Measurements from ENCODE around the gene TBXA2R.

The TBXA2R gene

GRCh38 chr19:3617463-3617862, 10.8 kb upstream of the TBXA2R start:
- DNase-seq = no peak
- no peaks in the 10 kb centered on the region for H3K27me3 ChIP-seq (ENCODE audit: insufficient read depth, low read depth, severe bottlenecking)
- H3K27ac ChIP-seq = no peak overlapping the region
- TF ChIP-seq, protein P1, sequence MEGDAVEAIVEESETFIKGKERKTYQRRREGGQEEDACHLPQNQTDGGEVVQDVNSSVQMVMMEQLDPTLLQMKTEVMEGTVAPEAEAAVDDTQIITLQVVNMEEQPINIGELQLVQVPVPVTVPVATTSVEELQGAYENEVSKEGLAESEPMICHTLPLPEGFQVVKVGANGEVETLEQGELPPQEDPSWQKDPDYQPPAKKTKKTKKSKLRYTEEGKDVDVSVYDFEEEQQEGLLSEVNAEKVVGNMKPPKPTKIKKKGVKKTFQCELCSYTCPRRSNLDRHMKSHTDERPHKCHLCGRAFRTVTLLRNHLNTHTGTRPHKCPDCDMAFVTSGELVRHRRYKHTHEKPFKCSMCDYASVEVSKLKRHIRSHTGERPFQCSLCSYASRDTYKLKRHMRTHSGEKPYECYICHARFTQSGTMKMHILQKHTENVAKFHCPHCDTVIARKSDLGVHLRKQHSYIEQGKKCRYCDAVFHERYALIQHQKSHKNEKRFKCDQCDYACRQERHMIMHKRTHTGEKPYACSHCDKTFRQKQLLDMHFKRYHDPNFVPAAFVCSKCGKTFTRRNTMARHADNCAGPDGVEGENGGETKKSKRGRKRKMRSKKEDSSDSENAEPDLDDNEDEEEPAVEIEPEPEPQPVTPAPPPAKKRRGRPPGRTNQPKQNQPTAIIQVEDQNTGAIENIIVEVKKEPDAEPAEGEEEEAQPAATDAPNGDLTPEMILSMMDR (IDR thresholded peaks at IDR 0.05; ENCODE audit: low read depth, low read length) = no peak
- H3K9me3 ChIP-seq (ENCODE audit: severe bottlenecking) = no peaks in the 10 kb centered on the region
- H3K36me3 ChIP-seq = peaks cover 30% of the 10 kb centered on the region
- no peak overlapping the region for H3K4me3 ChIP-seq (ENCODE audit: low read depth, low read length)

GRCh38 chr19:3615524-3616135, 9.0 kb upstream of the TBXA2R start:
- DNase-seq = no peak
- no peaks in the 10 kb centered on the region for H3K27me3 ChIP-seq (ENCODE audit: insufficient read depth, low read depth, severe bottlenecking)
- TF ChIP-seq, protein P1 (IDR thresholded peaks at IDR 0.05; ENCODE audit: low read depth, low read length) = no peak
- H3K4me3 ChIP-seq (ENCODE audit: low read depth, low read length) = no peak overlapping the region
- H3K36me3 ChIP-seq = peaks cover 31% of the 10 kb centered on the region
- H3K27ac ChIP-seq = no peak overlapping the region
- H3K9me3 ChIP-seq (ENCODE audit: severe bottlenecking) = no peaks in the 10 kb centered on the region

GRCh38 chr19:3614858-3615505, 8.3 kb upstream of the TBXA2R start:
- DNase-seq = no peak
- no peak overlapping the region for H3K4me3 ChIP-seq (ENCODE audit: low read depth, low read length)
- no peak overlapping the region for H3K27ac ChIP-seq
- H3K9me3 ChIP-seq (ENCODE audit: severe bottlenecking) = no peaks in the 10 kb centered on the region
- TF ChIP-seq, protein P1 (IDR thresholded peaks at IDR 0.05; ENCODE audit: low read depth, low read length) = no peak
- H3K36me3 ChIP-seq = peaks cover 29% of the 10 kb centered on the region
- no peaks in the 10 kb centered on the region for H3K27me3 ChIP-seq (ENCODE audit: insufficient read depth, low read depth, severe bottlenecking)

DNA sequence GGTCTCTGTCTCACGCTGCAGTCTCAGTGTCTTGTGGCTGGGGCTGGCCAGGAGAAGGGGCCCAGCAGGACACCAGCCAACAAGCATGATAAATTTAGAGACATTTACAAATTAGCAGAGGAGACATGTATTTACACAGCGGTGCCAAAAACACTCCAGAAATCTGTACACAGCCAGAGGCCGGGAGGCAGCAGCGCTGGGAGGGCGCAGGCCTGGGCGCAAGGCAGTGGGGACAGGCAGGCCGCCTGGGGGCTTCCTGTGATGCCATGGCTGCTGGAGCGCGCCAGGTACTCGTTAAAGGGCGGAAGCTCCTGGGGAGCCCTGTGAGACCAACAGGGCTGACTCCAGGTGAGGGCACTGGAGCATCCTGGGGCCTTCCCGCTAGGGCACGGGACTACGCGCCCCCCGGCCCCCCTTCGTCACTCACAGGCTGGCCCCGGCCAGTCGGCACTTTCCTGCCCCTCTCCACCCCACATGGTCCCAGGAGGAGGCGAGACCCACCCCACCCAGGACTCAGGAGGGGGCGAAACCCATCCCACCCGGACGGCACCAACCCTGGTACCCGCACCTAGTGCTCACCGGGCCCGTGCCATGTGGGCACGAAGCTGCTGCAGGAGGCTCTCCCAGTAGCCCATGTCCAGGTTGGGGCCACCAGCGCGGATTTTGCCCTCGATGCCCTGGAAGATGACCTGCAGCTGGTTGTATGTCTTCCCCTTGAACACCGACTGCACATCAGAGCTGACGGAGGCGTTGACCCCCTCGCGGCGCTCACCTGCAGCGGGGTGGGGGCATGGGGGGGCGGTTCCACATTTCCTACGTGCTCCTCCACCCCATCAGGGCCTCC, 7.4 kb upstream of the TBXA2R start:
- no peak for DNase-seq
- H3K9me3 ChIP-seq (ENCODE audit: severe bottlenecking) = no peaks in the 10 kb centered on the region
- H3K4me3 ChIP-seq (ENCODE audit: low read depth, low read length) = no peak overlapping the region
- no peaks in the 10 kb centered on the region for H3K27me3 ChIP-seq (ENCODE audit: insufficient read depth, low read depth, severe bottlenecking)
- no peak overlapping the region for H3K27ac ChIP-seq
- TF ChIP-seq, protein P1 (IDR thresholded peaks at IDR 0.05; ENCODE audit: low read depth, low read length) = no peak
- H3K36me3 ChIP-seq = peaks cover 29% of the 10 kb centered on the region

- Histone ChIP-seq H3K36me3 (peaks cover 29% of the 10 kb centered on the region), H3K27ac (no peak overlapping the region), H3K9me3 (ENCODE audit: severe bottlenecking) (no peaks in the 10 kb centered on the region), H3K27me3 (ENCODE audit: insufficient read depth, low read depth, severe bottlenecking) (no peaks in the 10 kb centered on the region), H3K4me3 (ENCODE audit: low read depth, low read length) (no peak overlapping the region)
- TF ChIP-seq, protein P1 (IDR thresholded peaks at IDR 0.05; ENCODE audit: low read depth, low read length) = no peak
- no peak for DNase-seq
Measured at GRCh38 chr19:3612901-3613741, 6.4 kb upstream of the TBXA2R start.

All from WERI-Rb-1 (cell line).